DND-41 (cell line): ENCODE measurements around the gene CYTH4.

Experiments used
- ATAC-seq: fragments of 200-7000 bp; cut with Tn5 transposase; 3 replicates; pipeline ENCODE4 v1.9.1; 2021; ENCODE audit warnings: low read depth; ENCODE audit not compliant: insufficient read depth
- DNase-seq: peaks from one replicate; pipeline ENCODE4 v3.0.0-alpha.2; 2020
- H2AFZ ChIP-seq: 2 replicates; pipeline ENCODE4 v1.6.0; 2012; ENCODE audit warnings: low read depth, low read length
- H3K27ac ChIP-seq: 2 replicates; pipeline ENCODE4 v1.5.1; 2012; ENCODE audit warnings: low read length, inconsistent platforms
- H3K27me3 ChIP-seq: fragments of 200-600 bp; sonication (generic); 2 replicates; pipeline ENCODE4 v1.6.0; 2012; ENCODE audit warnings: low read length, mild to moderate bottlenecking, inconsistent platforms; ENCODE audit not compliant: insufficient read depth, poor library complexity
- H3K36me3 ChIP-seq: 2 replicates; pipeline ENCODE4 v1.5.1; 2012; ENCODE audit warnings: low read length, inconsistent platforms; ENCODE audit not compliant: insufficient read depth
- H3K4me1 ChIP-seq: 2 replicates; pipeline ENCODE4 v1.5.1; 2012; ENCODE audit warnings: mild to moderate bottlenecking, low read length; ENCODE audit not compliant: insufficient read depth
- H3K4me2 ChIP-seq: 2 replicates; pipeline ENCODE4 v1.6.0; 2012; ENCODE audit warnings: mild to moderate bottlenecking, moderate library complexity, low read length, inconsistent platforms; ENCODE audit not compliant: insufficient read depth
- H3K4me3 ChIP-seq, 2 experiments: fragments of 200-600 bp in 1 of 2; shearing (Covaris generic) in 1 of 2; 2 replicates each; pipeline ENCODE4 v1.5.1; 2012 to 2016; ENCODE audit warnings: inconsistent platforms in 2 of 2, low read length in 2 of 2, mild to moderate bottlenecking in 2 of 2, low read depth in 1 of 2, moderate library complexity in 1 of 2
- H3K79me2 ChIP-seq: 2 replicates; pipeline ENCODE4 v1.6.0; 2012; ENCODE audit warnings: low read length, inconsistent platforms; ENCODE audit not compliant: insufficient read depth
- H3K9ac ChIP-seq: 2 replicates; pipeline ENCODE4 v1.6.0; 2012; ENCODE audit warnings: low read depth, mild to moderate bottlenecking, inconsistent platforms, low read length, moderate library complexity
- H3K9me3 ChIP-seq: 2 replicates; pipeline ENCODE4 v1.5.1; 2012; ENCODE audit warnings: low read length, moderate library complexity, mild to moderate bottlenecking, inconsistent platforms; ENCODE audit not compliant: insufficient read depth, severe bottlenecking
- H4K20me1 ChIP-seq: 2 replicates; pipeline ENCODE4 v1.6.0; 2012; ENCODE audit warnings: low read length; ENCODE audit not compliant: insufficient read depth
- EZH2 ChIP-seq: IDR thresholded peaks from 3 replicates; pipeline ENCODE4 v1.6.1; 2012; ENCODE audit warnings: borderline replicate concordance, low read depth, mild to moderate bottlenecking, moderate library complexity, low read length, inconsistent platforms; ENCODE audit not compliant: severe bottlenecking
- TF ChIP-seq, protein P1 (sequence below): IDR thresholded peaks from 2 replicates; pipeline ENCODE4 v1.5.1; 2012; ENCODE audit warnings: borderline replicate concordance, low read length, moderate library complexity, mild to moderate bottlenecking; ENCODE audit not compliant: poor library complexity, severe bottlenecking; ENCODE audit errors: extremely low read depth

Gene CYTH4

DNA sequence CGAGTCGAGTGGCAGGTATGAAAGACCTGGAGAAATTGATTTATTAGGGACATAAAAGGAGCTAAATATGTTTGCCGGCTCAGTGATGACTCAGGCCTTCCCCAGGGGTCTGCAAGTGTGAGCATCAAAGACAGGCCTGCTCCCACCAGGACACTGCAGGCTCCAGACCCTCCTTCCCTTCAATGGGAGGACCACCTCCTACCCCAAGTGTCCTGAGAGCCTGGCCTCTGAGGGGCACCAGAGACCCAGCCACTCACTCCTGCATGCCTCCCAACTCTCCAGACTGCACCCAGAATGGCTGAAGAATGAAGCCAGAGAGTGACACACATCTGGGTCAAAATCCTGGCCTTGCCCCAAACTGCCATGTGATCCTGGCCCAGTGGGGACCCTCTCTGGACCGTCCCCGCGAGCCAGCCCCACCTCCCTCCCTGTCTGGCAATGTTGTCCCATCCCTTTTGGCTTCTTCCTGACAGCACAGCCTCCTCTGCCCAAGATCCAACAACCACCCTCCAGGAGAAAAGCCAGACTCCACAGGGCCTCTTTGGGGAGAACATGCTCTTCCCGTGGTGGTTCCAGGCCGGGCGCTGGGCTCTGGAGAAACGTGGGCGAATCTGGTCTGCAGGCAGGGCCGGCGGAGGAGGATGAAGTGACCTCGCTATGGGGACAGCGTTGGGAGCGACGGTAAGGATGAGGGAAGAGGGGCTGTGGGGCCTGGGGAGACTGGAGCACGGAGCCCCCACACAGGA is 36.2 kb downstream of the CYTH4 start:
- DNase-seq: no peak
- no peak overlapping the region for H3K9ac ChIP-seq
- H3K36me3 ChIP-seq: no peaks in the 10 kb centered on the region
- H3K4me1 ChIP-seq: peaks cover 8% of the 10 kb centered on the region
- no peaks in the 10 kb centered on the region for H3K79me2 ChIP-seq
- H4K20me1 ChIP-seq: peaks cover 19% of the 10 kb centered on the region
- H3K4me2 ChIP-seq: no peak overlapping the region
- no peaks in the 10 kb centered on the region for H3K9me3 ChIP-seq
- no peak overlapping the region for H3K4me3 ChIP-seq
- peaks cover 16% of the 10 kb centered on the region for H3K27me3 ChIP-seq
- H2AFZ ChIP-seq: no peak overlapping the region
- ATAC-seq: no peak
- H3K27ac ChIP-seq: no peak overlapping the region
- no peak for TF ChIP-seq EZH2
- TF ChIP-seq, protein P1, sequence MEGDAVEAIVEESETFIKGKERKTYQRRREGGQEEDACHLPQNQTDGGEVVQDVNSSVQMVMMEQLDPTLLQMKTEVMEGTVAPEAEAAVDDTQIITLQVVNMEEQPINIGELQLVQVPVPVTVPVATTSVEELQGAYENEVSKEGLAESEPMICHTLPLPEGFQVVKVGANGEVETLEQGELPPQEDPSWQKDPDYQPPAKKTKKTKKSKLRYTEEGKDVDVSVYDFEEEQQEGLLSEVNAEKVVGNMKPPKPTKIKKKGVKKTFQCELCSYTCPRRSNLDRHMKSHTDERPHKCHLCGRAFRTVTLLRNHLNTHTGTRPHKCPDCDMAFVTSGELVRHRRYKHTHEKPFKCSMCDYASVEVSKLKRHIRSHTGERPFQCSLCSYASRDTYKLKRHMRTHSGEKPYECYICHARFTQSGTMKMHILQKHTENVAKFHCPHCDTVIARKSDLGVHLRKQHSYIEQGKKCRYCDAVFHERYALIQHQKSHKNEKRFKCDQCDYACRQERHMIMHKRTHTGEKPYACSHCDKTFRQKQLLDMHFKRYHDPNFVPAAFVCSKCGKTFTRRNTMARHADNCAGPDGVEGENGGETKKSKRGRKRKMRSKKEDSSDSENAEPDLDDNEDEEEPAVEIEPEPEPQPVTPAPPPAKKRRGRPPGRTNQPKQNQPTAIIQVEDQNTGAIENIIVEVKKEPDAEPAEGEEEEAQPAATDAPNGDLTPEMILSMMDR: no peak

DNA sequence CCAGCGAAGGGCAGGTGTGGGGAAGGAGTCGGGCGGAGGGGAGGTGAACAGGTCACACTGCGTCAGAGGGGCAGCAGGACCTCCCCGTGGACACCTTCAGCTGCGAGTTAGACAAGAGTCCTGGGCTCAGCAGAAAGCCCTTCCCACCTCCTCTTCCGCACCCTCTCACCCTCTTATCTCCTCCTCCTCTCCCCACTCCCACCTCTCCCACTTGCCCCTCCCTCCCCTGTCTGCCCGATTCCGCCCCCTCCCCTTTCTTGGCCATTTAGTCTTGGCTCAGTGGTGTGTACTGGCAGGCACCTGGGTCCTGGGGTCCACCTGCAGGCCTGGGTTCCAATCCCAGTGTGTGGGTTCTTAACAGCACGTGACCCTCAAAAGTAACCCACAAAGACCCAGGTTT is 37.2 kb downstream of the CYTH4 start:
- Histone ChIP-seq H3K79me2 (no peaks in the 10 kb centered on the region), H3K9ac (no peak overlapping the region), H3K9me3 (no peaks in the 10 kb centered on the region), H3K4me3 (no peak overlapping the region), H3K4me2 (no peak overlapping the region), H2AFZ (no peak overlapping the region), H3K4me1 (peaks cover 6% of the 10 kb centered on the region), H3K36me3 (no peaks in the 10 kb centered on the region), H4K20me1 (peaks cover 19% of the 10 kb centered on the region), H3K27ac (no peak overlapping the region), H3K27me3 (peaks cover 25% of the 10 kb centered on the region)
- DNase-seq (no peak), ATAC-seq (no peak)
- no peak for TF ChIP-seq EZH2
- TF ChIP-seq, protein P1: no peak

GRCh38 chr22:37320726-37321677 is 38.7 kb downstream of the CYTH4 start:
- no peaks in the 10 kb centered on the region for H3K79me2 ChIP-seq
- DNase-seq (no peak), ATAC-seq (no peak)
- no peak overlapping the region for H3K27ac ChIP-seq
- H3K4me1 ChIP-seq: no peaks in the 10 kb centered on the region
- no peak overlapping the region for H2AFZ ChIP-seq
- no peak overlapping the region for H3K9ac ChIP-seq
- H3K9me3 ChIP-seq: no peaks in the 10 kb centered on the region
- TF ChIP-seq EZH2: no peak
- H3K4me3 ChIP-seq: no peak overlapping the region
- peaks cover 36% of the 10 kb centered on the region for H3K27me3 ChIP-seq
- H4K20me1 ChIP-seq: peaks cover 17% of the 10 kb centered on the region
- H3K4me2 ChIP-seq: no peak overlapping the region
- no peaks in the 10 kb centered on the region for H3K36me3 ChIP-seq
